Hematopoietic multipotent progenitor cell treated with erythropoietin and hydrocortisone succinate and interleukin-3 and kit ligand, for 6 days (in vitro differentiated cells): Measurements from ENCODE around the gene OAS1.

ENCODE experiments used
- DNase-seq: peaks from one replicate; pipeline ENCODE4 v3.0.0-alpha.2; 2015

The OAS1 gene

GRCh38 chr12:112967858-112968257 is 61.1 kb downstream of the OAS1 start:
- no peak for DNase-seq
